Measurements from ENCODE around the gene ATP9A. TPM values are rescaled to one million over a fixed set of nuclear protein-coding genes. Genes with fewer than 3 reads are reported as not detected.

The ATP9A gene
- total RNA-seq, 1 experiment from 2014 or later, result 12.1 TPM

GRCh38 chr20:51659491-51660050 lies 108.6 kb downstream of the ATP9A start:
- H3K56ac ChIP-seq (ENCODE audit: insufficient read length, low read depth, low read length), result no peak overlapping the region
- peaks cover 8% of the 10 kb centered on the region for H3K4me1 ChIP-seq (ENCODE audit: insufficient read depth, low read length)
- no peak overlapping the region for H3K18ac ChIP-seq (ENCODE audit: insufficient read length, low read depth, low read length)
- H2BK120ac ChIP-seq (ENCODE audit: low read depth, low read length, poor library complexity, severe bottlenecking), result no peak overlapping the region
- no peaks in the 10 kb centered on the region for H4K20me1 ChIP-seq (ENCODE audit: control insufficient read depth, insufficient read depth, insufficient read length)
- no peaks in the 10 kb centered on the region for H3K9me3 ChIP-seq (ENCODE audit: control insufficient read depth, low read depth, low read length)
- no peak overlapping the region for H4K8ac ChIP-seq (replicated peaks; ENCODE audit: insufficient read length, low read depth, low read length)
- H3K4me2 ChIP-seq (ENCODE audit: insufficient read depth, insufficient read length, low read length), result no peak overlapping the region
- TF ChIP-seq CTCF (conservative IDR thresholded peaks at IDR 0.05), result no peak
- no peak overlapping the region for H2BK12ac ChIP-seq (ENCODE audit: insufficient read length, low read depth, low read length)
- no peak overlapping the region for H2AK5ac ChIP-seq (ENCODE audit: insufficient read length, low read length)
- no peak overlapping the region for H3K9ac ChIP-seq (ENCODE audit: extremely low read depth, insufficient read length, low read length)
- Mint-ChIP-seq H3K4me1 (peaks cover 27 to 29% of the 10 kb centered on the region in 2 experiments), H3K4me3 (no peak overlapping the region), H3K27me3 (ENCODE audit: low read depth) (no peaks in the 10 kb centered on the region), H3K27ac (no peak overlapping the region), H3K9me3 (no peaks in the 10 kb centered on the region), H3K36me3 (ENCODE audit: insufficient read depth in 1 of 3, low read depth in 3 of 3) (peaks cover 0 to 3% (median 0%) of the 10 kb centered on the region in 3 experiments; a peak in 1 of 7 replicates)
- H2AFZ ChIP-seq (ENCODE audit: low read length), result no peak overlapping the region
- no peak overlapping the region for H3K4ac ChIP-seq (ENCODE audit: low read depth, low read length)
- H3K27me3 ChIP-seq (ENCODE audit: insufficient read depth, low read length), result no peaks in the 10 kb centered on the region
- no peak for DNase-seq
- H2BK5ac ChIP-seq (ENCODE audit: insufficient read length, low read length), result no peak overlapping the region
- H2BK20ac ChIP-seq (ENCODE audit: low read depth, low read length, poor library complexity, severe bottlenecking), result no peak overlapping the region
- no peaks in the 10 kb centered on the region for H3K23me2 ChIP-seq (ENCODE audit: insufficient read length, low read depth, low read length, poor library complexity, severe bottlenecking)
- no CpG with 5 or more reads among the region's 8 CpGs for WGBS (ENCODE audit: extremely low coverage, insufficient read length, low lambda C conversion rate)
- H3T11ph ChIP-seq (ENCODE audit: low read length), result no peak overlapping the region
- no peak overlapping the region for H3K23ac ChIP-seq (ENCODE audit: insufficient read length, low read depth, low read length)
- no peak overlapping the region for H3K27ac ChIP-seq (ENCODE audit: insufficient read length, low read depth, low read length)
- H3K79me2 ChIP-seq (ENCODE audit: insufficient read depth, low read length), result no peaks in the 10 kb centered on the region
- H4K5ac ChIP-seq (ENCODE audit: insufficient read length, low read depth, low read length), result no peak overlapping the region
- no peaks in the 10 kb centered on the region for H3K79me1 ChIP-seq (ENCODE audit: insufficient read depth, low read depth, low read length, poor library complexity, severe bottlenecking)
- H4K91ac ChIP-seq (ENCODE audit: insufficient read length, low read depth, low read length), result no peak overlapping the region
- H3K14ac ChIP-seq (ENCODE audit: insufficient read depth, low read length), result no peak overlapping the region
- H2BK15ac ChIP-seq (ENCODE audit: low read depth, low read length), result no peak overlapping the region

Data from H9 (cell line).